HepG2 (cell line): ENCODE measurements around the gene DDX24. TPM values are rescaled to one million over a fixed set of nuclear protein-coding genes. Genes with fewer than 3 reads are reported as not detected.

Experiments
- ATAC-seq: fragments of 200-7000 bp; cut with Tn5 transposase; 3 replicates; pipeline ENCODE4 v1.9.1; 2020; ENCODE audit warnings: mild to moderate bottlenecking, moderate library complexity
- BruUV-seq: library from RNA; stranded (reverse); fragments of 400-500 nt; replicated peaks from 2 replicates; lab custom pipeline; 2021; lab: Mats Ljungman, UMichigan
- CTCF ChIA-PET: fragments of 300-600 bp; formaldehyde crosslinking; extraction: SDS; loops from one replicate; lab custom pipeline; 2021; ENCODE audit warnings: low total read pairs, inconsistent platforms, low intra/inter-chr PET ratio; lab: Yijun Ruan, JAX
- POLR2A ChIA-PET: fragments of 350-600 bp; sonication (Branson Sonifier 250); formaldehyde crosslinking; loops from one replicate; lab custom pipeline; 2020; ENCODE audit warnings: antibody characterized with exemption, inconsistent platforms; lab: Yijun Ruan, JAX
- DNase-seq: peaks from one replicate; pipeline ENCODE4 v3.0.0-alpha.2; 2015; ENCODE audit warnings: low spot score
- FAIRE-seq: peaks from 3 replicates; lab custom pipeline; 2011; peaks lifted over from hg19 to GRCh38; lab: Jason Lieb, UNC
- H2AFZ ChIP-seq: one replicate; pipeline ENCODE4 v1.6.1; 2011; ENCODE audit warnings: low read length, inconsistent platforms
- H3K27ac ChIP-seq: fragments of 300-600 bp; 3 replicates; pipeline ENCODE4 v1.8.0; 2011; ENCODE audit warnings: mixed run types, mild to moderate bottlenecking, mixed read lengths, low read length, inconsistent platforms; ENCODE audit not compliant: insufficient read depth; ENCODE audit errors: extremely low read length
- H3K27me3 ChIP-seq, 2 experiments: fragments of 200-600 bp in 1 of 2; 2 replicates in 1 of 2; 3 replicates in 1 of 2; pipeline versions ENCODE4 v1.6.0 to v1.8.0; 2011; ENCODE audit warnings: low read length in 2 of 2, mild to moderate bottlenecking in 2 of 2, moderate library complexity in 2 of 2, inconsistent platforms in 1 of 2; ENCODE audit not compliant: insufficient read depth in 2 of 2, control insufficient read depth in 1 of 2
- H3K36me3 ChIP-seq, 2 experiments: fragments of 200-600 bp in 1 of 2; replicated peaks in 1 of 2; 2 replicates in 1 of 2; 3 replicates in 1 of 2; pipeline versions ENCODE4 v1.5.1 to v1.8.0; 2011; ENCODE audit warnings: low read length in 2 of 2, inconsistent platforms in 1 of 2; ENCODE audit not compliant: insufficient read depth in 2 of 2, control insufficient read depth in 1 of 2
- H3K4me1 ChIP-seq: 2 replicates; pipeline ENCODE4 v1.5.1; 2012; ENCODE audit warnings: low read length, inconsistent platforms; ENCODE audit not compliant: insufficient read depth
- H3K4me2 ChIP-seq: 2 replicates; pipeline ENCODE4 v1.6.0; 2011; ENCODE audit warnings: low read depth, low read length, inconsistent platforms
- H3K4me3 ChIP-seq, 3 experiments: fragments of 200-600 bp in 1 of 3; sonication (generic), shearing (Covaris generic) in 1 of 3; replicated peaks in 1 of 3; 2 replicates each; pipeline ENCODE4 v1.5.1; 2011 to 2016; ENCODE audit warnings: low read length in 3 of 3, inconsistent platforms in 2 of 3, low read depth in 2 of 3, mild to moderate bottlenecking in 2 of 3, control low read depth in 1 of 3, mixed read lengths in 1 of 3; ENCODE audit not compliant: insufficient read depth in 1 of 3
- H3K79me2 ChIP-seq: one replicate; pipeline ENCODE4 v1.6.1; 2011; ENCODE audit warnings: low read length, inconsistent platforms; ENCODE audit not compliant: insufficient read depth
- H3K9ac ChIP-seq: 2 replicates; pipeline ENCODE4 v1.6.0; 2011; ENCODE audit warnings: mild to moderate bottlenecking, low read depth, low read length, inconsistent platforms; ENCODE audit not compliant: insufficient read depth
- H3K9me3 ChIP-seq: 2 replicates; pipeline ENCODE4 v1.5.1; 2012; ENCODE audit warnings: mild to moderate bottlenecking, low read length
- H4K20me1 ChIP-seq: 2 replicates; pipeline ENCODE4 v1.6.0; 2011; ENCODE audit warnings: inconsistent platforms, mild to moderate bottlenecking, low read length, moderate library complexity; ENCODE audit not compliant: insufficient read depth
- AHDC1 ChIP-seq: sonication (generic); formaldehyde crosslinking; IDR thresholded peaks from 2 replicates; pipeline ENCODE4 v1.5.1; 2020; ENCODE audit warnings: mild to moderate bottlenecking, missing genetic modification reagents, borderline replicate concordance
- IRF1 ChIP-seq: sonication (generic); formaldehyde crosslinking; IDR thresholded peaks from 2 replicates; pipeline ENCODE4 v1.4.0; 2020; ENCODE audit warnings: low read depth, mild to moderate bottlenecking, missing genetic modification reagents
- ISX ChIP-seq: sonication (generic); formaldehyde crosslinking; conservative IDR thresholded peaks from 2 replicates; pipeline ENCODE4 v1.5.0; 2020; ENCODE audit warnings: missing genetic modification reagents
- KDM4B ChIP-seq: sonication (generic); formaldehyde crosslinking; IDR thresholded peaks from 2 replicates; pipeline ENCODE4 v1.4.0; 2020; ENCODE audit warnings: missing genetic modification reagents
- MTERF4 ChIP-seq: sonication (generic); formaldehyde crosslinking; IDR thresholded peaks from 2 replicates; pipeline ENCODE4 v1.8.0; 2023; ENCODE audit warnings: mild to moderate bottlenecking, missing genetic modification reagents
- PRMT3 ChIP-seq: sonication (generic); formaldehyde crosslinking; IDR thresholded peaks from 2 replicates; pipeline ENCODE4 v1.8.1; 2022; ENCODE audit warnings: low read depth, mild to moderate bottlenecking, moderate library complexity, missing genetic modification reagents, borderline replicate concordance
- SETDB1 ChIP-seq: sonication (generic); formaldehyde crosslinking; IDR thresholded peaks from 2 replicates; pipeline ENCODE4 v1.5.1; 2020; ENCODE audit warnings: missing genetic modification reagents, mild to moderate bottlenecking, borderline replicate concordance
- ZBTB34 ChIP-seq: sonication (generic); formaldehyde crosslinking; IDR thresholded peaks from 2 replicates; pipeline ENCODE4 v1.8.0; 2022; ENCODE audit warnings: mild to moderate bottlenecking, missing genetic modification reagents
- ZC3H13 ChIP-seq: sonication (generic); formaldehyde crosslinking; IDR thresholded peaks from 2 replicates; pipeline ENCODE4 v1.8.1; 2023; ENCODE audit warnings: mild to moderate bottlenecking, missing genetic modification reagents, moderate library complexity
- ZNF12 ChIP-seq: sonication (generic); formaldehyde crosslinking; IDR thresholded peaks from 2 replicates; pipeline ENCODE4 v1.5.0; 2020; ENCODE audit warnings: missing genetic modification reagents
- ZNF24 ChIP-seq: fragments of 450-650 bp; IDR thresholded peaks from 2 replicates; pipeline ENCODE4 v1.6.1; 2017; ENCODE audit warnings: antibody characterized with exemption, mild to moderate bottlenecking
- ZNF30 ChIP-seq: sonication (generic); formaldehyde crosslinking; IDR thresholded peaks from 2 replicates; pipeline ENCODE4 v1.5.0; 2020; ENCODE audit warnings: mild to moderate bottlenecking, missing genetic modification reagents
- ZNF530 ChIP-seq: sonication (generic); formaldehyde crosslinking; IDR thresholded peaks from 2 replicates; pipeline ENCODE4 v1.5.0; 2020; ENCODE audit warnings: low read depth, mild to moderate bottlenecking, missing genetic modification reagents
- ZUFSP ChIP-seq: sonication (generic); formaldehyde crosslinking; IDR thresholded peaks from 2 replicates; pipeline ENCODE4 v1.9.0; 2021; ENCODE audit warnings: missing genetic modification reagents, mild to moderate bottlenecking, borderline replicate concordance
- WGBS: methylation state at CpG from one replicate; pipeline ENCODE4 v1.1.6; 2017; ENCODE audit warnings: low lambda C conversion rate; 5-methylcytosine and 5-hydroxymethylcytosine counted together
- in situ Hi-C: cut with HindIII; loops from 2 replicates; pipeline ENCODE4 v1.10.0; 2017; ENCODE audit warnings: low pct_unique_long_range_greater_than_20kb; ENCODE audit not compliant: extremely low pct_ligation_motif_present
- intact Hi-C: fragments of 100-400 bp; cut with micrococcal nuclease; formaldehyde crosslinking; loops from one replicate; pipeline ENCODE4 v1.10.0; 2022; ENCODE audit not compliant: unreplicated experiment
- polyA plus RNA-seq, 8 experiments: library from polyadenylated mRNA; depleted of rRNA in 3 of 8; stranded (reverse) in 7 of 8; unstranded in 1 of 8; fragments of >200 nt; fragmentation: Illumina TruSeq in 4 of 8; extraction: Trizol in 4 of 8; gene quantifications; 2 replicates each; pipeline versions ENCODE4 v1.2.1 to v1.2.3, GENCODE V29; 2011 to 2016; ENCODE audit warnings: low read depth in 4 of 8, missing spikeins in 1 of 8, mixed read lengths in 1 of 8; ENCODE audit not compliant: insufficient read depth in 1 of 8
- total RNA-seq, 5 experiments: library from RNA; depleted of rRNA; stranded (reverse); fragments of >200 nt; fragmentation: Illumina TruSeq; extraction: Trizol; gene quantifications; 2 replicates each; pipeline ENCODE4 v1.2.3, GENCODE V29; 2016; ENCODE audit warnings: low read depth in 1 of 5

DDX24 gene
- total and polyA plus RNA-seq, 2 of the 13 experiments (the other 11 are each of a cell fraction or from before 2014, with no cell fraction given), result 67.3 to 149 TPM

- H3K4me1 ChIP-seq, result peaks cover 56% of the 10 kb centered on the region
- no peak overlapping the region for H3K4me3 ChIP-seq
- FAIRE-seq (no peak), DNase-seq (no peak), ATAC-seq (no peak)
- H3K4me2 ChIP-seq, result no peak overlapping the region
- TF ChIP-seq KDM4B (CRISPR knock-in tag) (no peak), MTERF4 (CRISPR knock-in tag) (no peak), IRF1 (CRISPR knock-in tag) (no peak), ZNF30 (CRISPR knock-in tag) (no peak), ZUFSP (CRISPR knock-in tag) (no peak), ZBTB34 (no peak), PRMT3 (CRISPR knock-in tag) (no peak), ZC3H13 (no peak), SETDB1 (CRISPR knock-in tag) (no peak), ISX (no peak), ZNF12 (CRISPR knock-in tag) (no peak), AHDC1 (CRISPR knock-in tag) (no peak), ZNF530 (CRISPR knock-in tag) (no peak), ZNF24 (no peak)
- no peaks in the 10 kb centered on the region for H3K27me3 ChIP-seq
- ChIA-PET CTCF (interaction anchor here (1.2 kb wide), 1 partner anchor 10 kb away, joined by 3 read pairs; no protein-coding TSS in a partner anchor), POLR2A (no interaction called here)
- peaks cover 0 to 3% of the 10 kb centered on the region in 2 experiments; a peak in 2 of 5 replicates for H3K36me3 ChIP-seq
- intact Hi-C loops, result loop anchor here (5.0 kb wide), 1 partner anchor 44 kb away; the partner anchor contains the start of genes DDX24 and IFI27L1
- H2AFZ ChIP-seq, result no peak overlapping the region
- no peaks in the 10 kb centered on the region for H4K20me1 ChIP-seq
- no peaks in the 10 kb centered on the region for H3K79me2 ChIP-seq
- H3K9me3 ChIP-seq, result no peaks in the 10 kb centered on the region
- H3K27ac ChIP-seq, result no peak overlapping the region
- H3K9ac ChIP-seq, result no peak overlapping the region
- in situ Hi-C loops, result loop anchor here (5.0 kb wide), 1 partner anchor 99 kb away; no protein-coding TSS in a partner anchor
- no TSS peak for BruUV-seq
- WGBS, result 97% methylated on average over 6 of the region's 9 CpGs
These were observed 43.0 kb downstream of the DDX24 start for GRCh38 chr14:94037954-94038353.
